Measurements from ENCODE around the gene ZBTB16. TPM values are rescaled to one million over a fixed set of nuclear protein-coding genes. Genes with fewer than 3 reads are reported as not detected.

Gene ZBTB16
- total and polyA plus RNA-seq, 12 donors = 18.3 to 108 (median 54.6) TPM

DNA sequence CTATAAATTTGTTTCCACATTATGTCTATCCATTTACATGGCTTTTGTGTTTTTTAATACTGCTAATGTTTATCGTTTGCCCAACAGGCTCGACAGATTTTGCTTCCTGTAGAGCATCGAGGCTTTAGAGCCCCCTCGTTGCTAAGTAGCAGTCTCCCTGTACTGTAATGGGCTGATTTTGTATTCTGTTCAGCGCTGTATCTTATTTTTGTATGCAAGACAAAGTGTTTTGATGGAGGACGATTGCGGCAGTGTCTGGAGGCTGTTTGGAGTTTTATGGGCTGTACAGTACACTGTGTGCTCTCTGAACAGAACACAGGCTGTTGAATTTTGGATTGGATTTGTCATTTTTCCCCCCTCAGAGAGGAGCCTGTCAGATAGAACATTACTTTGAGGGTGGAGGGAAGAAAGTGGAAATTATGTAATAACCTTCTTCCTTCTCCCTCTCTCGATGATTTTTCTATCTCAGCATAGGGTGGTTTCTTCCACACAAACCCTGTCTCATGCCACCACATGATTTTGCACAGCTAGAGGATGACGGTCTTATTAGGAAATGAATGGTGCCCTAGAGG, 104.4 kb downstream of the ZBTB16 start:
- peak overlapping the region; percentile 87 to 100 (median 97) for H3K27ac ChIP-seq
- H3K9me3 ChIP-seq = no peaks in the 10 kb centered on the region
- peak in 5 of 8 donors; percentile 2 to 43 (median 22) for ATAC-seq
- no peaks in the 10 kb centered on the region for H3K36me3 ChIP-seq
- TF ChIP-seq, protein P1, sequence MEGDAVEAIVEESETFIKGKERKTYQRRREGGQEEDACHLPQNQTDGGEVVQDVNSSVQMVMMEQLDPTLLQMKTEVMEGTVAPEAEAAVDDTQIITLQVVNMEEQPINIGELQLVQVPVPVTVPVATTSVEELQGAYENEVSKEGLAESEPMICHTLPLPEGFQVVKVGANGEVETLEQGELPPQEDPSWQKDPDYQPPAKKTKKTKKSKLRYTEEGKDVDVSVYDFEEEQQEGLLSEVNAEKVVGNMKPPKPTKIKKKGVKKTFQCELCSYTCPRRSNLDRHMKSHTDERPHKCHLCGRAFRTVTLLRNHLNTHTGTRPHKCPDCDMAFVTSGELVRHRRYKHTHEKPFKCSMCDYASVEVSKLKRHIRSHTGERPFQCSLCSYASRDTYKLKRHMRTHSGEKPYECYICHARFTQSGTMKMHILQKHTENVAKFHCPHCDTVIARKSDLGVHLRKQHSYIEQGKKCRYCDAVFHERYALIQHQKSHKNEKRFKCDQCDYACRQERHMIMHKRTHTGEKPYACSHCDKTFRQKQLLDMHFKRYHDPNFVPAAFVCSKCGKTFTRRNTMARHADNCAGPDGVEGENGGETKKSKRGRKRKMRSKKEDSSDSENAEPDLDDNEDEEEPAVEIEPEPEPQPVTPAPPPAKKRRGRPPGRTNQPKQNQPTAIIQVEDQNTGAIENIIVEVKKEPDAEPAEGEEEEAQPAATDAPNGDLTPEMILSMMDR (IDR thresholded peaks at IDR 0.05) = no peak
- H3K4me3 ChIP-seq = peak overlapping the region in 5 of 10 donors; percentile 12 to 39 (median 31)
- WGBS, 2 donors = 18 to 22% methylated on average over 9 of the region's 9 CpGs
- no peaks in the 10 kb centered on the region for H3K27me3 ChIP-seq
- no peak for DNase-seq
- intact Hi-C loops (cut with DNase I) = loop anchor here in 6 of 10 donors (1.0 to 5.0 kb wide), 6 partner anchors 15 to 107 kb away; partner anchors contain the start of gene ZBTB16 (in 2 of the 6)
- peaks cover 80 to 99% (median 94%) of the 10 kb centered on the region in 9 donors for H3K4me1 ChIP-seq

DNA sequence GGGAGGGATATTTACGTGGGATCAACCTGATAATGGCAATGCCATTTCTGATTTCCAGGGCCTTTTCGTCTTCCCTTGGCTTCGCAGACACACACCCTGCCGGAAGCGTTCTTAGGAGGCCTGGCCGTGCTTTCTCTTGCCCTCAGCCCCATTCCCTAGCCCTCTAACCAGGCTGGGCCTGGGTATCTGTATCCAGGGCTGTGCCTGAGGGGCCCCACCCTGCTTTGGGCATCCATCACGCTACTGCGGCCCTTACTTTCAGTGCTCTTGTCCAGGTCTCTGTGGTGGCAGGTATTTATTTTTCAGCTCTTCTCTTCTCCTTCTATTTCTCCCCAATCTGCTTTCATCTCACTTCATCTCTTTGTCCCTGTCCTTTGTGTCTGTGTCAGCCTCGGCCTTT, 105.0 kb downstream of the ZBTB16 start:
- WGBS, 2 donors = 81 to 91% methylated on average over 9 of the region's 9 CpGs
- H3K4me1 ChIP-seq = peaks cover 80 to 99% (median 94%) of the 10 kb centered on the region in 9 donors
- no peaks in the 10 kb centered on the region for H3K9me3 ChIP-seq
- ATAC-seq = no peak
- intact Hi-C loops (cut with DNase I) = loop anchor here in 5 of 10 donors (2.0 to 5.0 kb wide), 3 partner anchors 14 to 107 kb away; partner anchors contain the start of gene ZBTB16 (in 1 of the 5)
- no peak overlapping the region for H3K4me3 ChIP-seq
- TF ChIP-seq, protein P1 (IDR thresholded peaks at IDR 0.05) = no peak
- no peaks in the 10 kb centered on the region for H3K27me3 ChIP-seq
- H3K36me3 ChIP-seq = no peaks in the 10 kb centered on the region
- no peak for DNase-seq
- H3K27ac ChIP-seq = peak overlapping the region; percentile 87 to 100 (median 97)

DNA sequence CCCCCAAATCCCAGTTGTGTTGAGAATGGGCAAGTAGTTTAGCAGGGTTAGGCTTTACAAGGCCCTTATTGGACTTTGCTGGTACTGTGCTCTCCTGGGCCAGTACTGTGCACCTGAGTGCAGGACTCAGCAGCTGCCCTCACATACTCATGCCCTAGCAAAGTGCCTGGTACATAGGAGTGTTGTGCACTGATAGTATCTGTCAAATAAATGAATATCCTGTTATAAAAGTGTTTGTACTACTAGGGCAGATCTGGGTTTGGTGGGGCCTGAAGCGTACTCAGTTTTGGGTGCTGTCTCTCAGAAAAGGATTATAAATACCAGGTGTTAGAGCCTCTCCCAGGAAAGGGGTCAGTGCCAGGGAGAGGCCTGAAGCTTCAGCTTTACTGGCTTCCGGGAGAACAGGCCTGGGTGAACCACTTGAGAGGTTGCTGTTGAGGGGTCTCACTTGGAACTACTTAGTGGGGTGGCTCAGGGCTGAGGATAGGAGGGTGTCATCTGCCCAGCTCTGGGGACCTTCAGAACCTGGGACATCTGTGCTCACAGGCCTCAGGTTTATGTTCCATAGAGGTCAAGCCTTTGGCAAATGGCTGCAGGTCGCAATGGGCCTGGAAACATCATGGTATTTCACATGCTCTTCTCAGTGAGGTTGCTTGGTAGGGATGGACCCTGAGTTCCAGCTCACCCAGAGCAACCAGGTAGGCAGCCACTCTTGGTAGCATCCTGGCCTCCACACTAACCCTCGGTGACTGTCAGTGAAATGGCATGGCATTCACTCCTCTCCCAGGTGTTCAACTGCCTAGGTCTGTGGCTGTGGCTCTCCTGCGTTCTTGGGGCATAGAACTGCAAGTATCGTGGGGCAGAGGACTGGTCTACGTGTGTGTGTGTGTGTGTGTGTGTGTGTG, 106.1 kb downstream of the ZBTB16 start:
- DNase-seq (no peak), ATAC-seq (no peak)
- TF ChIP-seq, protein P1 (IDR thresholded peaks at IDR 0.05) = no peak
- no peak overlapping the region for H3K4me3 ChIP-seq
- no peaks in the 10 kb centered on the region for H3K9me3 ChIP-seq
- no peaks in the 10 kb centered on the region for H3K27me3 ChIP-seq
- H3K36me3 ChIP-seq = no peaks in the 10 kb centered on the region
- peak overlapping the region; percentile 87 to 100 (median 97) for H3K27ac ChIP-seq
- peaks cover 82 to 99% (median 95%) of the 10 kb centered on the region in 9 donors for H3K4me1 ChIP-seq
- WGBS, 2 donors = 87 to 88% methylated on average over 7 of the region's 7 CpGs
- intact Hi-C loops (cut with DNase I) = loop anchor here in 2 of 10 donors (2.0 to 5.0 kb wide), 3 partner anchors 13 to 103 kb away; no protein-coding TSS in a partner anchor

DNA sequence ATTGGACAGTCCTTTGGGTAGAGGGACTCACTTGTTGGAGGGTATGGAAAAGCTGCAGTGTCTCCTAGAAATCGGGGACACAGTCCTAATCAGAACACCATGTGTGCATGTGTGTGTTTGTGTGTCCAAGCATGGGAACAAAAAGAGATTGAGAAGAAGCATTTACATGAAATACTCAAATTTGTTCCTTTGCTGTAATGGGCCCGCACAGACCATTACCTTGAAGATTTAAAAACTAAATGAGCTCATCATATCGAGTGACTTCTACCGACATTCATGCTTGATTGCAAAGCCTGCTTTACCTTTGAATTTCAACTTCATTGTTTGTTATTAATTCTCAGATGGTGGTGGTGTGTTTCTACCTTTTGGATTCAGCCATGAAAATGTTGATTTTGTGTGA, 106.9 kb downstream of the ZBTB16 start:
- Histone ChIP-seq H3K4me3 (peak overlapping the region in 1 of 10 donors; percentile 1), H3K27ac (peak overlapping the region; percentile 74 to 100 (median 97)), H3K4me1 (peaks cover 82 to 99% (median 95%) of the 10 kb centered on the region in 9 donors), H3K9me3 (no peaks in the 10 kb centered on the region), H3K27me3 (no peaks in the 10 kb centered on the region), H3K36me3 (no peaks in the 10 kb centered on the region)
- ATAC-seq (no peak), DNase-seq (no peak)
- TF ChIP-seq, protein P1 (IDR thresholded peaks at IDR 0.05) = no peak
- 66 to 70% methylated on average over 4 of the region's 4 CpGs for WGBS, 2 donors
- intact Hi-C loops (cut with DNase I) = loop anchor here in 2 of 10 donors (5.0 kb wide), 2 partner anchors 84 to 104 kb away; no protein-coding TSS in a partner anchor

All from heart right ventricle (tissue), 16 donors.